Right atrium auricular region (tissue), 2 donors: ENCODE results near the gene ULK2. TPM values are rescaled to one million over a fixed set of nuclear protein-coding genes. Genes with fewer than 3 reads are reported as not detected.

Experiments
- DNase-seq: peaks from one replicate; pipeline ENCODE4 v3.0.0-alpha.2; 2019; ENCODE audit warnings: low spot score
- H3K27ac ChIP-seq, 2 donors: fragments of 200-600 bp; sonication (generic); 1 replicate in 1 of 2; 2 replicates in 1 of 2; pipeline ENCODE4 v1.5.1; 2016 to 2019
- H3K27me3 ChIP-seq, 2 donors: fragments of 200-600 bp; sonication (generic); one replicate each; pipeline versions ENCODE4 v1.5.1 to v1.6.0; 2017 to 2019
- H3K36me3 ChIP-seq: fragments of 200-600 bp; sonication (generic); one replicate; pipeline ENCODE4 v1.5.1; 2016
- H3K4me1 ChIP-seq, 2 donors: fragments of 200-600 bp; sonication (generic); one replicate each; pipeline versions ENCODE4 v1.5.1 to v1.6.0; 2017 to 2019
- H3K4me3 ChIP-seq, 2 donors: fragments of 200-600 bp; sonication (generic); 1 replicate in 1 of 2; 2 replicates in 1 of 2; pipeline ENCODE4 v1.5.1; 2017 to 2019; ENCODE audit warnings: mild to moderate bottlenecking in 1 of 2, moderate library complexity in 1 of 2
- H3K9me3 ChIP-seq, 2 donors: fragments of 200-600 bp; sonication (generic); one replicate each; pipeline ENCODE4 v1.5.1; 2019
- CTCF ChIP-seq, 2 donors: fragments of 200-600 bp; sonication (generic); IDR thresholded peaks; one replicate each; pipeline ENCODE4 v1.5.1; 2019; ENCODE audit warnings: antibody characterized with exemption in 2 of 2
- total RNA-seq, 2 donors: library from RNA; depleted of rRNA; stranded (reverse); fragments of >200 nt; gene quantifications; one replicate each; pipeline ENCODE4 v1.1.0, GENCODE V29; 2016

ULK2 gene
- total RNA-seq, 2 donors from 2014 or later: 18.4 to 20.3 TPM

- H3K27me3 ChIP-seq: no peaks in the 10 kb centered on the region
- DNase-seq: no peak
- no peak overlapping the region for H3K4me3 ChIP-seq
- TF ChIP-seq CTCF (IDR thresholded peaks at IDR 0.05): no peak
- no peak overlapping the region for H3K27ac ChIP-seq
- no peaks in the 10 kb centered on the region for H3K36me3 ChIP-seq
- H3K9me3 ChIP-seq: no peaks in the 10 kb centered on the region
- peaks cover 0 to 5% of the 10 kb centered on the region in 2 donors for H3K4me1 ChIP-seq
Observed at GRCh38 chr17:19755821-19756510, 111.8 kb downstream of the ULK2 start.

GRCh38 chr17:19755392-19755791 is 112.3 kb downstream of the ULK2 start:
- Histone ChIP-seq H3K9me3 (no peaks in the 10 kb centered on the region), H3K27me3 (no peaks in the 10 kb centered on the region), H3K27ac (no peak overlapping the region), H3K36me3 (no peaks in the 10 kb centered on the region), H3K4me1 (peaks cover 0 to 5% of the 10 kb centered on the region in 2 donors), H3K4me3 (no peak overlapping the region)
- DNase-seq: no peak
- TF ChIP-seq CTCF (IDR thresholded peaks at IDR 0.05): no peak

DNA sequence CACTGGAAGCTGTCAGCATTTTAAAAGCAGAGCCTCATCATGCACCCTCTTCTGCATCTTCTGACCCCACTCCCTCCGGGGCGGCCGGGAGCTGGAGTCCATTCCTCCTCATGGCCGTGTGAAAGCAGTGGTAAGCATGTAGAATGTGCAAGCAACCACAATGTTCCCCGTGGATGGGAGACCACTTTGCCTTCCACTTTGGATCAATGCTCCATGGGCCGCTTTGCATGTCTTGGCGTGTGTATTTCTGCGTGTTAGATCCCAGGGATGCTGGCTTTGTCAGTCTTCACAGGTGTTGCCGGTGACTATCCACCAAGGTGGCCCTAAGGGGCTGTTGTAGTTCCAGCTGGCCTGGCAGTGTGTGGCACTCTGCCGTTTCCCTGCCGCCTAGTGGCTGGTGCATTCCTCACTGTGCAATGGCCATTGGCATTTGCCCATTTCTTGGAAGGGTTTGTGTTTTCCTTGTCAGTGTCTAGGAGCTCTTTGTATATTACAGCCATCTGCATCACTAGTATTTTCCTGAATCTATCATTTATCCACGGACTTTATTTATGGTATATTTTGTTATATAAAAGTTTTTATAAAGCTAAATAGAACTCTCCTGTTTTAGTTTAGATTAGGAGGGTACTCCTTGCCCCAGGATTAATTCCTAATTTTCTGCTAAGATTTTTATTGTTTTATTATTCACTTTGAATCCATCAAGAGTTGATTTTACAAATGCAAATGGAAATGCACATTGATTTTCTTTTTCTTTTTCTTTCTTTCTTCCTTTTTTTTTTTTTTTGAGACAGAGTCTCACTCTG is 113.9 kb downstream of the ULK2 start:
- H3K36me3 ChIP-seq: no peaks in the 10 kb centered on the region
- peak; percentile 17 to 63 for TF ChIP-seq CTCF (IDR thresholded peaks at IDR 0.05)
- no peak overlapping the region for H3K27ac ChIP-seq
- peaks cover 0 to 5% of the 10 kb centered on the region in 2 donors for H3K4me1 ChIP-seq
- no peaks in the 10 kb centered on the region for H3K9me3 ChIP-seq
- no peak overlapping the region for H3K4me3 ChIP-seq
- DNase-seq: no peak
- no peaks in the 10 kb centered on the region for H3K27me3 ChIP-seq

- H3K9me3 ChIP-seq: no peaks in the 10 kb centered on the region
- no peak for TF ChIP-seq CTCF (IDR thresholded peaks at IDR 0.05)
- no peaks in the 10 kb centered on the region for H3K27me3 ChIP-seq
- DNase-seq: no peak
- peak overlapping the region in 1 of 2 donors; percentile 29 for H3K27ac ChIP-seq
- no peak overlapping the region for H3K4me3 ChIP-seq
- peaks cover 0 to 5% of the 10 kb centered on the region in 2 donors for H3K4me1 ChIP-seq
- no peaks in the 10 kb centered on the region for H3K36me3 ChIP-seq
Observed at GRCh38 chr17:19753051-19753509, 114.7 kb downstream of the ULK2 start.

- Histone ChIP-seq H3K4me1 (peaks cover 0 to 5% of the 10 kb centered on the region in 2 donors), H3K4me3 (no peak overlapping the region), H3K27me3 (no peaks in the 10 kb centered on the region), H3K9me3 (no peaks in the 10 kb centered on the region), H3K36me3 (no peaks in the 10 kb centered on the region), H3K27ac (peak overlapping the region in 1 of 2 donors; percentile 29)
- no peak for TF ChIP-seq CTCF (IDR thresholded peaks at IDR 0.05)
- DNase-seq: no peak
Observed at GRCh38 chr17:19752216-19753050, 115.3 kb downstream of the ULK2 start.
